Measurements from ENCODE around the gene IPPK.

DNA sequence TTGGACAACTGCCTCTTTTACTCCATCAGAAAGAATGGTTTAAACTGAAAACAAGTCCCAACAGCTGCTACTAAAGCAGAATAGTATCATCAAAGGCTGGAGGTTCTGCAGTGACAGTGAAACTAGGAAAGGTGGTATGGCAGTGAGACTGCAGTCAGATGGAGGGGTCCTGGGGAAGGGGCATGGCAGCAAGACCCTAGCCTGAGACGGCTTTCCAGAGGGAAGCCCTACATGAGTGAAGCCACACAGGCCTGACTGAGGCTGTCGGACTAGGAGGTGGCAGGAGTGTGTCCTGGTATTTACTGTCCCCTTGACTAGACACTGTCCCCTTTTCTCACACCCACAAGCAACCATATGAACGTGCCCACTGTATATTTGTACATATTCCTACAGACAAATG, 40.4 kb upstream of the IPPK start:
- TF ChIP-seq POLR2A (IDR thresholded peaks at IDR 0.05) (no peak), EP300 (IDR thresholded peaks at IDR 0.05) (no peak)
- TF ChIP-seq, protein P1, sequence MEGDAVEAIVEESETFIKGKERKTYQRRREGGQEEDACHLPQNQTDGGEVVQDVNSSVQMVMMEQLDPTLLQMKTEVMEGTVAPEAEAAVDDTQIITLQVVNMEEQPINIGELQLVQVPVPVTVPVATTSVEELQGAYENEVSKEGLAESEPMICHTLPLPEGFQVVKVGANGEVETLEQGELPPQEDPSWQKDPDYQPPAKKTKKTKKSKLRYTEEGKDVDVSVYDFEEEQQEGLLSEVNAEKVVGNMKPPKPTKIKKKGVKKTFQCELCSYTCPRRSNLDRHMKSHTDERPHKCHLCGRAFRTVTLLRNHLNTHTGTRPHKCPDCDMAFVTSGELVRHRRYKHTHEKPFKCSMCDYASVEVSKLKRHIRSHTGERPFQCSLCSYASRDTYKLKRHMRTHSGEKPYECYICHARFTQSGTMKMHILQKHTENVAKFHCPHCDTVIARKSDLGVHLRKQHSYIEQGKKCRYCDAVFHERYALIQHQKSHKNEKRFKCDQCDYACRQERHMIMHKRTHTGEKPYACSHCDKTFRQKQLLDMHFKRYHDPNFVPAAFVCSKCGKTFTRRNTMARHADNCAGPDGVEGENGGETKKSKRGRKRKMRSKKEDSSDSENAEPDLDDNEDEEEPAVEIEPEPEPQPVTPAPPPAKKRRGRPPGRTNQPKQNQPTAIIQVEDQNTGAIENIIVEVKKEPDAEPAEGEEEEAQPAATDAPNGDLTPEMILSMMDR (IDR thresholded peaks at IDR 0.05): no peak

Data from tibial nerve (tissue), 4 donors.